NCI-H748 (cell line): ENCODE results near the gene SPIRE1.
"Not testable (repeated sequence)": the region's sequence is repeated elsewhere in the genome, so short reads cannot be mapped to it uniquely, and the experiment has no call there.

Source experiments
- DNase-seq: peaks from one replicate; lab custom pipeline; 2025; ENCODE audit not compliant: unreplicated experiment; lab: John Stamatoyannopoulos, UW

Gene SPIRE1

GRCh38 chr18:12556946-12557806, 100.7 kb downstream of the SPIRE1 start:
- no peak for DNase-seq

GRCh38 chr18:12554796-12555388, 103.0 kb downstream of the SPIRE1 start:
- DNase-seq = no peak

- no peak for DNase-seq
Measured at GRCh38 chr18:12552879-12553242, 105.0 kb downstream of the SPIRE1 start.

DNA sequence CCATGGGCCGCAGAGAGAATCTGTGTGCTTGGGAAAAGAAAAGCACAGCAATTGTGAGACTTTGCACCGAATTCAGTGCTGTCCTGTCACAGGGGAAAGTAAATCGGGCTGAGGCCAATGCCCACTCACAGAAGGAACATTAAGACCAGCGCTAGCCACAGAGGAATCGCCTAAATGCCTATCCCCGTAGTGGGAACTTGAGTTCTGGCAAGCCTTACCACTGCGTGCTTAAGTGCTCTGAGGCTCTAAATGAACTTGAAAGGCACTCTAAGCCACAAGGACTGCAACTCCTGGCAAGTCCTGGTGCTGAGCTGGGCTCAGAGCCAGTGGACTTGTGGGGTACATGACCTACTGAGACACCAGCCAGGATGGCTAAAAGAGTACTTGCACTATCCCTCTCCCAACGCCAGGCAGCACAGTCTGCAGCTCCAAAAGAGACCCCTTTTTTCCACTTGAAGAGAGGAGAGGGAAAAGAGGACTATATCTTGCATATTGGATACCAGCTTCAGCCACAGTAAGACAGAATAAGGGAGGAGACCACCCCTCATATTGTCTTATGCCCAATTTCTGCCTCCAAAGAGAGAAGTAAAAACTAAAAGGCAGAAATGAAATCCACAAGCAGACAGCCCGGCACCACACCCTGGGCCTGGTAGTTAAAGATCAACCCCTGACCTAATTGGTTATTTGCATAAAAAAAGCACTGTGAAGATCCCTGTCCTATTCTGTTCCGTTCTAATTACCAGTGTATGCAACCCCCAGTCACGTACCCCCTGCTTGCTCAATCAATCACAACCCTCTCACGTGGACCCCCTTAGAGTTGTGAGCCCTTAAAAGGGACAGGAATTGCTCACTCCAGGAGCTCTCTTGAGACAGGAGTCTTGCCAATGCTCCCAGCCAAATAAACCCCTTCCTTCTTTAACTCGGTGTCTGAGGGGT, 105.7 kb downstream of the SPIRE1 start:
- DNase-seq = not testable (repeated sequence)

DNA sequence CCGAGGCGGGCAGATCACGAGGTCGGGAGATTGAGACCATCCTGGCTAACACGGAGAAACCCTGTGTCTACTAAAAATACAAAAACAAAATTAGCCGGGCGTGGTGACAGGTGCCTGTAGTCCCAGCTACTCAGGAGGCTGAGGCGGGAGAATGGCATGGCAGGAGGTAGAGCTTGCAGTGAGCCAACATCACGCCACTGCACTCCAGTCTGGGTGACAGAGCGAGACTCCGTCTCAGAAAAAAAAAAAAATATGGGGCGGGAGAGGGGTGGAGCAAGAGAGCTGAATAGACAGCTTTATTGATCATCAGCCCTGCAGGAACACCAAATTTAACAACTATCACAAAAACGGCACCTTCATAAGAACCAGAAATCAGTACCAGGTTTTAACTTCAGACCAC, 106.4 kb downstream of the SPIRE1 start:
- DNase-seq = not testable (repeated sequence)

GRCh38 chr18:12543697-12544096, 114.2 kb downstream of the SPIRE1 start:
- DNase-seq = no peak

- no peak for DNase-seq
Measured at GRCh38 chr18:12540751-12541150, 117.2 kb downstream of the SPIRE1 start.

DNA sequence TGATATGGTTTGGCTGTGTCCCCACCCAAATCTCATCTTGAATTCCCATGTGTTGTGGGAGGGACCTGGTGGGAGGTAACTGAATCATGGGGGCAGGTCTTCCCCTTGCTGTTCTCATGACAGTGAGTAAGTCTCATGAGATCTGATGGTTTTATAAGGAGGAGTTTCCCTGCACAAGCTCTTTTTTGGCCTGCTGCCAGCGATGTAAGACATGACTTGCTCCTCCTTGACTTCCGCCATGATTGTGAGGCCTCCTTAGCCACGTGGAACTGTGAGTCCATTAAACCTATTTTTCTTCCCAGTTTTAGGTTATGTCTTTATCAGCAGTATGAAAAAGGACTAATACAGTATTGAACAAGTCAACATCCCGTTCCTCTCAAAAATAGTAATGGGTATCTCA, 118.7 kb downstream of the SPIRE1 start:
- not testable (repeated sequence) for DNase-seq

GRCh38 chr18:12534820-12535219, 123.1 kb downstream of the SPIRE1 start:
- DNase-seq = no peak

DNA sequence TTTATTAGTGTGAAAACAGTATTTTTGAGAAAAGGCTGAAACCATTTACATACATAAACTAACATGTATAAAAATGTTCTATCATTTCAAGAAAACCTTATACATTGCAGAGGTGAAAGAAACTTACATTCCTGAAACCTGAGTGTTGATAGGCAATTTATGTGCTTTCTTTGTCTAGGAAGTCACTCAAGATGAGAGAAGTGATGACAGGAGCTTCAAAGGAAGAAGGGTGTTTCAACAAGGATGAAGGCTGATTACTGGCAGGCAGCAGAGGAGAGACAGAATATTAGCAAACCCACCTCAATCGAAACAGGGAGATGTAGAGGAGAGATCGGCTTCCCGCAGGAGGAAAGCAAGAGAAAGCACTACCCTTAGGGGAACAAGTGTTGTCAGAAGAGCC, 125.2 kb downstream of the SPIRE1 start:
- DNase-seq = no peak

GRCh38 chr18:12531749-12532148, 126.2 kb downstream of the SPIRE1 start:
- no peak for DNase-seq

- no peak for DNase-seq
Measured at GRCh38 chr18:12520442-12520992, 137.4 kb downstream of the SPIRE1 start.

DNA sequence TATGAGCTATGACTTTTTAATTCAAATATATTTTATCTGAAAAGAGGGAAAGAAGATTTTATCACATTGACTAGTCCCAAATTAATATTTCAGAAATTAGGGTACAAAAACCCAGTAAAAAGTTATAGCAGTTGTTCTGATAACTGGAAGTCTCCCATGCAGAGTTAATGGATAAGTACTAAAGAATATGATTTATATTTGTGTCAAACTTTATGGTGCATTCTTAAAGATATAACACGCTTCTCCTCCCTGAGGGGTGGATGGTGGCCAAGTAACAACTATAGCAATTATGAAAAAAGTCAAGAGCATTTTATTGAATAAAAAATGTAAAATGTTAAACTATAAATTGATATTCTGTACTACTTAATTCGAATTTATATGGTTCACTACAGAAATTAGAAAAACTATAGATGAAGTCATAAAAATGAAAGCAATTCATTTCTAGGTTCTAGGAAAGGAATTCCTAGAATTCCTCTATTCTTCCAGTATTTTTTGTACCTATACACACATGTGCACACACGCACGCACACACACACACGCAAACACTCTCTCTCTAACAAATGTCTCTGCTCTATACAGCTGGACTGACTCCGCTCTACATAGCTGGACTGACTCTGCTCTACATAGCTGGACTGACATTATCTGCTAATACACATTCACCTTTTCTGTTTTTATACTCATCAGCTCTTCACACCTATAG, 138.9 kb downstream of the SPIRE1 start:
- no peak for DNase-seq

DNA sequence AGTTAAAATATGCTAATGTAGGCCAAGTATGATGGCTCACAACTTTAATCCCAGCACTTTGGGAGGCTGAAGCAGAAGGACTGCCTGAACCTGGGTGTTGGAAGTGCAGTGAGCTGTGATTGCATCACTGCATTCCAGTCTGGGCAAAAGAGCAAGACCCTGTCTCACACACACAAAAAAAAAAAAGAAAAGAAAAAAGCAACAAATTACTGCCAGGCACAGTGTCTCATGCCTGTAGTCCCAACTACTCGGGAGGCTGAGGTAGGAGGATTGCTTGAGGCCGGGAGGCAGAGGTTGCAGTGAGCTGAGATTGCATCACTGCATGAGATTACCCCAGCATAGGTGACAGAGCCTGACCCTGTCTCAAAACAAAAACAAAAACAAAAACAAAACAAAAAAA, 139.6 kb downstream of the SPIRE1 start:
- DNase-seq = no peak

GRCh38 chr18:12517142-12517825, 140.6 kb downstream of the SPIRE1 start:
- DNase-seq = no peak

- no peak for DNase-seq
Measured at GRCh38 chr18:12516049-12516630, 141.8 kb downstream of the SPIRE1 start.

- DNase-seq = no peak
Measured at GRCh38 chr18:12515550-12515949, 142.4 kb downstream of the SPIRE1 start.

DNA sequence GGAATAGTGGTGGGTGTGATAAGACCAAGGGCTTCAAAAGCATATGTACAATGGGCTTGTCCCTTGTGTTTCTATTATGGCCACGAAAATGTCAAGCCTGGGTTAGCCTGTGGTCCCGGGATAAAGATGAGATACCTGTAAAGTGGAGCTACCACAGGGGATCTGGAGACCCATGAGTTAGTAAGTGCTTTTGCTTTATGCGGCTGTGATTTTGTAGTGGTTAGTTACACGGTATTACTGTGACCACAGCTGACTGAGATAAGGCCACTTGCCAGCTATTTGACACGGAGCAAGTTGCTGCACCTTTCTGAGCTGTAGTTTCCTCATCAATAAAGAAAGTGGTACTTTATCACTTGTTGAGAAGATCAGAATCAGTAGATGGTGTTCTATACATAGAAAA, 150.9 kb downstream of the SPIRE1 start:
- no peak for DNase-seq

DNA sequence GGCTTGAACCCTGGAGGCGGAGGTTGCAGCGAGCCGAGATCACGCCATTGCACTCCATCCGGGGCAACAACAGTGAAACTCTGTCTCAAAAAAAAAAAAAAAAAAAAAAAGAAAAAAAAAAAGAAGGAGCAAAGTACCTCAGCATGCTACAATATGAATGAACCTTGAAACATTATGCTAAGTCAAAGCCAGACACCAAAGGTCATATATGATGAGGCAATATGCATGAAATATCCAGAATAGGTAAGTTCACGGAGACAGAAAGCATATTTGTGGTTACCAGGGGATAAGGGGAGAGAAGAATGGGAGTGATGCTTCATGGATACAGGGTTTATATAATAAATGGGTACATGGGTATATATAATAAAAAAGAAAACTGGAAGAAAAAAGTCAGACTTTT, 156.9 kb downstream of the SPIRE1 start:
- DNase-seq = no peak

GRCh38 chr18:12497839-12498238, 160.1 kb downstream of the SPIRE1 start:
- DNase-seq = no peak
